MM.1S (cell line): ENCODE data around the gene SLC48A1.

ENCODE experiments used
- DNase-seq: peaks from one replicate; pipeline ENCODE4 v3.0.0-alpha.2; 2015
- H2AFZ ChIP-seq: fragments of 300-600 bp; sonication (generic); 2 replicates; pipeline ENCODE4 v1.6.0; 2016; ENCODE audit warnings: antibody characterized with exemption, low read length
- H3F3A ChIP-seq: fragments of 300-600 bp; sonication (generic); 2 replicates; pipeline ENCODE4 v1.6.1; 2016; ENCODE audit warnings: mild to moderate bottlenecking, antibody characterized with exemption, low read length, moderate library complexity, mixed read lengths; ENCODE audit not compliant: insufficient read depth
- H3K27ac ChIP-seq: fragments of 300-600 bp; sonication (generic); 2 replicates; pipeline ENCODE4 v1.5.1; 2016; ENCODE audit warnings: mild to moderate bottlenecking, low read length
- H3K27me3 ChIP-seq: fragments of 300-600 bp; sonication (generic); replicated peaks from 2 replicates; pipeline ENCODE4 v1.6.0; 2016; ENCODE audit warnings: low read length; ENCODE audit not compliant: insufficient read depth
- H3K36me3 ChIP-seq: fragments of 300-600 bp; sonication (generic); replicated peaks from 2 replicates; pipeline ENCODE4 v1.6.1; 2016; ENCODE audit warnings: mild to moderate bottlenecking, low read length, mixed read lengths; ENCODE audit not compliant: insufficient read depth
- H3K4me1 ChIP-seq: fragments of 300-600 bp; sonication (generic); 2 replicates; pipeline ENCODE4 v1.6.1; 2016; ENCODE audit warnings: low read length, mixed read lengths
- H3K4me2 ChIP-seq: fragments of 300-600 bp; sonication (generic); 2 replicates; pipeline ENCODE4 v1.6.0; 2016; ENCODE audit warnings: low read depth, low read length
- H3K4me3 ChIP-seq: fragments of 300-600 bp; sonication (generic); 2 replicates; pipeline ENCODE4 v1.5.1; 2016; ENCODE audit warnings: low read length, mixed read lengths
- H3K79me2 ChIP-seq: fragments of 300-600 bp; sonication (generic); 2 replicates; pipeline ENCODE4 v1.6.1; 2016; ENCODE audit warnings: mixed run types, low read length, mixed read lengths
- H3K9ac ChIP-seq: fragments of 300-600 bp; sonication (generic); 2 replicates; pipeline ENCODE4 v1.6.1; 2016; ENCODE audit warnings: low read length, mixed read lengths
- H3K9me2 ChIP-seq: fragments of 300-600 bp; sonication (generic); replicated peaks from 2 replicates; pipeline ENCODE4 v1.6.1; 2016; ENCODE audit warnings: mild to moderate bottlenecking, low read length, mixed read lengths; ENCODE audit not compliant: insufficient read depth
- H3K9me3 ChIP-seq: fragments of 300-600 bp; sonication (generic); replicated peaks from 2 replicates; pipeline ENCODE4 v1.6.1; 2016; ENCODE audit warnings: mild to moderate bottlenecking, low read length, mixed read lengths; ENCODE audit not compliant: insufficient read depth
- H4K20me1 ChIP-seq: fragments of 300-600 bp; sonication (generic); 2 replicates; pipeline ENCODE4 v1.6.1; 2016; ENCODE audit warnings: mild to moderate bottlenecking, low read length, moderate library complexity, mixed read lengths; ENCODE audit not compliant: insufficient read depth
- EZH2 ChIP-seq: fragments of 300-600 bp; sonication (generic); optimal IDR thresholded peaks from 2 replicates; pipeline ENCODE3; 2017; ENCODE audit warnings: low read depth, mild to moderate bottlenecking, antibody characterized with exemption, low read length, mixed read lengths
- EZH2phosphoT487 ChIP-seq: fragments of 300-600 bp; sonication (generic); IDR thresholded peaks from 2 replicates; pipeline ENCODE4 v1.6.1; 2018; ENCODE audit warnings: antibody characterized with exemption, low read length
- TF ChIP-seq, protein P1 (sequence below): fragments of 300-600 bp; sonication (generic); IDR thresholded peaks from 2 replicates; pipeline ENCODE4 v1.5.1; 2016; ENCODE audit warnings: antibody characterized with exemption, low read length, mixed read lengths

The SLC48A1 gene

GRCh38 chr12:47803191-47803875 is 30.3 kb downstream of the SLC48A1 start:
- Histone ChIP-seq H3K4me1 (peaks cover 49% of the 10 kb centered on the region), H3K4me3 (no peak overlapping the region), H3K4me2 (no peak overlapping the region), H3K27me3 (no peaks in the 10 kb centered on the region), H3K79me2 (peaks cover 100% of the 10 kb centered on the region), H3K9me2 (no peaks in the 10 kb centered on the region), H3K9ac (no peak overlapping the region), H3K9me3 (no peaks in the 10 kb centered on the region), H2AFZ (no peak overlapping the region), H3K36me3 (0 out of 2 replicates have a peak, but pooled peaks cover 3% of the 10 kb centered on the region), H4K20me1 (no peaks in the 10 kb centered on the region), H3F3A (peaks cover 11% of the 10 kb centered on the region), H3K27ac (no peak overlapping the region)
- no peak for DNase-seq
- TF ChIP-seq, protein P1, sequence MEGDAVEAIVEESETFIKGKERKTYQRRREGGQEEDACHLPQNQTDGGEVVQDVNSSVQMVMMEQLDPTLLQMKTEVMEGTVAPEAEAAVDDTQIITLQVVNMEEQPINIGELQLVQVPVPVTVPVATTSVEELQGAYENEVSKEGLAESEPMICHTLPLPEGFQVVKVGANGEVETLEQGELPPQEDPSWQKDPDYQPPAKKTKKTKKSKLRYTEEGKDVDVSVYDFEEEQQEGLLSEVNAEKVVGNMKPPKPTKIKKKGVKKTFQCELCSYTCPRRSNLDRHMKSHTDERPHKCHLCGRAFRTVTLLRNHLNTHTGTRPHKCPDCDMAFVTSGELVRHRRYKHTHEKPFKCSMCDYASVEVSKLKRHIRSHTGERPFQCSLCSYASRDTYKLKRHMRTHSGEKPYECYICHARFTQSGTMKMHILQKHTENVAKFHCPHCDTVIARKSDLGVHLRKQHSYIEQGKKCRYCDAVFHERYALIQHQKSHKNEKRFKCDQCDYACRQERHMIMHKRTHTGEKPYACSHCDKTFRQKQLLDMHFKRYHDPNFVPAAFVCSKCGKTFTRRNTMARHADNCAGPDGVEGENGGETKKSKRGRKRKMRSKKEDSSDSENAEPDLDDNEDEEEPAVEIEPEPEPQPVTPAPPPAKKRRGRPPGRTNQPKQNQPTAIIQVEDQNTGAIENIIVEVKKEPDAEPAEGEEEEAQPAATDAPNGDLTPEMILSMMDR = no peak
- TF ChIP-seq EZH2 (no peak), EZH2phosphoT487 (no peak)

DNA sequence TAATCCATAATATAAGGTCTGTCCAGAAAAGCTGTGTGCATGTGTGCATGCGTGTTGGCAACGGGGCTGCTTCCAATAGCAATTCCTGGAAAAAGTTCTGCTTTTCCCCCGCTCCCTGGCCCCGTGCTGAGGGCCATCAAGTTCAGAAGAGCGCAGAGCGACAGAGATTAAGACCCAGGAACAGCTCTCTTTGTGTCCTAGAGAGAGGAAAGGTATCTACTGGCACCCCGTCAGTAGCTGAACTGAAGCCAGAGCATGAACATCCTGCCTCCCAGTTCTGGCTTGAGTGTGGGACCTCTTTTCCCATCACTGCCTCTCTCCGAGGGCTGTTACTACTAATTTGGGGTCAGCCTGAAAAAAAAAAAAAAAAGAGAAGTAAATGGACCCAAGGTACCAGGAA is 31.1 kb downstream of the SLC48A1 start:
- H3F3A ChIP-seq = peaks cover 20% of the 10 kb centered on the region
- no peaks in the 10 kb centered on the region for H4K20me1 ChIP-seq
- TF ChIP-seq EZH2 (no peak), EZH2phosphoT487 (no peak)
- TF ChIP-seq, protein P1 = no peak
- peaks cover 57% of the 10 kb centered on the region for H3K4me1 ChIP-seq
- H3K36me3 ChIP-seq = 0 out of 2 replicates have a peak, but pooled peaks cover 3% of the 10 kb centered on the region
- H3K79me2 ChIP-seq = peaks cover 100% of the 10 kb centered on the region
- no peak for DNase-seq
- no peaks in the 10 kb centered on the region for H3K27me3 ChIP-seq
- H3K4me2 ChIP-seq = no peak overlapping the region
- no peak overlapping the region for H3K27ac ChIP-seq
- H3K9ac ChIP-seq = no peak overlapping the region
- no peak overlapping the region for H3K4me3 ChIP-seq
- no peaks in the 10 kb centered on the region for H3K9me2 ChIP-seq
- no peaks in the 10 kb centered on the region for H3K9me3 ChIP-seq
- H2AFZ ChIP-seq = no peak overlapping the region

DNA sequence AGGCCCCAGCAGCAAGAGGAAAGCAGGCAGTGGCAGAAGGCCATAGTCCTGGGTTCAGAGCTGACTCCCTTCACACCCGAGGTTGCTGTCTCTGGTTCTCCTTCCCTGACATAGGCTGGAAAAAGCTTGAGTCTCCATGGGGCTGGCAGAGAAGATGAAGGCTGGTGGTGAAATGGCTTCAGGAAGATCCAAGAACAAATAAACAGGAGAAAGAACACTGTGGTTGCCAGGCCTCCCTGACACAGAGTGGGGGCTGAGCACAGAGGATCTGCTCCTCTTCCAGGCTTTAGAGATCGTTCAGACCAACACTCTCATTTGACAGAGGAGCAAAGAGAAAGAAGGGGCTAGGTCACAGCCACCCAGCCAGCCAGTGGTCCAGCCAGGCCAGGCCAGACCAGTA is 32.4 kb downstream of the SLC48A1 start:
- TF ChIP-seq, protein P1 = no peak
- Histone ChIP-seq H3K79me2 (peaks cover 100% of the 10 kb centered on the region), H2AFZ (no peak overlapping the region), H3K27ac (no peak overlapping the region), H3K4me1 (peaks cover 69% of the 10 kb centered on the region), H3F3A (peaks cover 32% of the 10 kb centered on the region), H3K9ac (no peak overlapping the region), H3K4me3 (no peak overlapping the region), H3K27me3 (no peaks in the 10 kb centered on the region), H3K9me2 (no peaks in the 10 kb centered on the region), H3K36me3 (0 out of 2 replicates have a peak, but pooled peaks cover 3% of the 10 kb centered on the region), H3K9me3 (no peaks in the 10 kb centered on the region), H4K20me1 (no peaks in the 10 kb centered on the region), H3K4me2 (no peak overlapping the region)
- DNase-seq = no peak
